ENCODE measurements around the gene KRTAP4-1.
"Not testable (repeated sequence)": the region's sequence is repeated elsewhere in the genome, so short reads cannot be mapped to it uniquely, and the experiment has no call there.

The KRTAP4-1 gene

GRCh38 chr17:41184480-41184961, at the start of gene KRTAP4-1:
Gene KRTAP4-1, minus strand, starts transcription at chr17:41184911. Its CDS starts 57 bp downstream, at chr17:41184854.
- DNase-seq (ENCODE audit: low read depth, low spot score): no peak

- not testable (repeated sequence) for DNase-seq (ENCODE audit: low read depth, low spot score)
Measured at GRCh38 chr17:41232399-41233105, 47.8 kb upstream of the KRTAP4-1 start, which contains the start of gene KRTAP9-3. Gene KRTAP9-3, plus strand, starts transcription at chr17:41232449. Its CDS starts 53 bp downstream, at chr17:41232502.

GRCh38 chr17:41231731-41232130, 47.0 kb upstream of the KRTAP4-1 start:
- no peak for DNase-seq (ENCODE audit: low read depth, low spot score)

- no peak for DNase-seq (ENCODE audit: low read depth, low spot score)
Measured at GRCh38 chr17:41230094-41230493, 45.4 kb upstream of the KRTAP4-1 start.

- DNase-seq (ENCODE audit: low read depth, low spot score): not testable (repeated sequence)
Measured at GRCh38 chr17:41226598-41227095, 41.9 kb upstream of the KRTAP4-1 start, which contains the start of gene KRTAP9-2. Gene KRTAP9-2, plus strand, starts transcription at chr17:41226648. Its CDS starts 7 bp downstream, at chr17:41226655.

- DNase-seq (ENCODE audit: low read depth, low spot score): no peak
Measured at GRCh38 chr17:41226051-41226450, 41.3 kb upstream of the KRTAP4-1 start.

GRCh38 chr17:41223821-41224220, 39.1 kb upstream of the KRTAP4-1 start:
- no peak for DNase-seq (ENCODE audit: low read depth, low spot score)

- DNase-seq (ENCODE audit: low read depth, low spot score): no peak
Measured at GRCh38 chr17:41215681-41216080, 31.0 kb upstream of the KRTAP4-1 start.

GRCh38 chr17:41212524-41213169, 27.9 kb upstream of the KRTAP4-1 start:
- DNase-seq (ENCODE audit: low read depth, low spot score): no peak

- no peak for DNase-seq (ENCODE audit: low read depth, low spot score)
Measured at GRCh38 chr17:41211845-41212466, 27.2 kb upstream of the KRTAP4-1 start.

GRCh38 chr17:41199421-41200078, 14.8 kb upstream of the KRTAP4-1 start:
- DNase-seq (ENCODE audit: low read depth, low spot score): no peak

GRCh38 chr17:41196068-41196467, 11.4 kb upstream of the KRTAP4-1 start:
- no peak for DNase-seq (ENCODE audit: low read depth, low spot score)

GRCh38 chr17:41190328-41190727, 5.6 kb upstream of the KRTAP4-1 start:
- DNase-seq (ENCODE audit: low read depth, low spot score): no peak

- not testable (repeated sequence) for DNase-seq (ENCODE audit: low read depth, low spot score)
Measured at GRCh38 chr17:41189837-41190318, 5.2 kb upstream of the KRTAP4-1 start, which contains the start of gene KRTAP9-1. Gene KRTAP9-1, plus strand, starts transcription at chr17:41189887. Its CDS starts 0 bp downstream, at chr17:41189887.

- DNase-seq (ENCODE audit: low read depth, low spot score): no peak
Measured at GRCh38 chr17:41186872-41187271, 2.2 kb upstream of the KRTAP4-1 start.

GRCh38 chr17:41185001-41185400, 290 bp upstream of the KRTAP4-1 start:
- no peak for DNase-seq (ENCODE audit: low read depth, low spot score)

- DNase-seq (ENCODE audit: low read depth, low spot score): no peak
Measured at GRCh38 chr17:41178843-41179616, 5.7 kb downstream of the KRTAP4-1 start.

GRCh38 chr17:41178341-41178740, 6.4 kb downstream of the KRTAP4-1 start:
- no peak for DNase-seq (ENCODE audit: low read depth, low spot score)

GRCh38 chr17:41177727-41178271, 6.9 kb downstream of the KRTAP4-1 start, which contains the start of gene KRTAP4-2:
Gene KRTAP4-2, minus strand, starts transcription at chr17:41178221. Its CDS starts 57 bp downstream, at chr17:41178164.
- no peak for DNase-seq (ENCODE audit: low read depth, low spot score)

Data from astrocyte of the hippocampus (primary cell).